IMR-90 (cell line): Measurements from ENCODE around the gene SAMD15. TPM values are rescaled to one million over a fixed set of nuclear protein-coding genes. Genes with fewer than 3 reads are reported as not detected.

ENCODE experiments used
- ATAC-seq: fragments of 200-7000 bp; cut with Tn5 transposase; 2 replicates; pipeline ENCODE4 v1.9.1; 2020; ENCODE audit warnings: low read depth, mild to moderate bottlenecking, moderate library complexity
- BruUV-seq: library from RNA; stranded (reverse); fragments of 400-500 nt; replicated peaks from 2 replicates; lab custom pipeline; 2021; lab: Mats Ljungman, UMichigan
- CTCF ChIA-PET: fragments of 300-600 bp; formaldehyde crosslinking; extraction: SDS; loops from one replicate; lab custom pipeline; 2021; ENCODE audit warnings: antibody characterized with exemption; lab: Yijun Ruan, JAX
- POLR2A ChIA-PET: fragments of 300-600 bp; sonication (Branson Sonifier 250); formaldehyde crosslinking; loops from one replicate; lab custom pipeline; 2022; ENCODE audit warnings: antibody characterized with exemption; ENCODE audit not compliant: unreplicated experiment; lab: Charles Lee
- DNase-seq: peaks from one replicate; pipeline ENCODE4 v3.0.0; 2013
- H2AFZ ChIP-seq: replicated peaks from 2 replicates; pipeline ENCODE3; 2013; ENCODE audit warnings: low read length, mild to moderate bottlenecking; ENCODE audit not compliant: poor library complexity
- H2AK5ac ChIP-seq: 2 replicates; pipeline ENCODE4 v1.6.1; 2013; ENCODE audit warnings: low read depth, low read length, inconsistent platforms
- H2AK9ac ChIP-seq: replicated peaks from 2 replicates; pipeline ENCODE3; 2013; ENCODE audit warnings: mild to moderate bottlenecking, low read depth, low read length, moderate library complexity; ENCODE audit not compliant: poor library complexity
- H2BK120ac ChIP-seq: 2 replicates; pipeline ENCODE4 v1.6.1; 2013; ENCODE audit warnings: low read depth, low read length, inconsistent platforms
- H2BK15ac ChIP-seq: 3 replicates; pipeline ENCODE4 v1.6.1; 2013; ENCODE audit warnings: low read depth, low read length, inconsistent platforms
- H2BK20ac ChIP-seq: 2 replicates; pipeline ENCODE4 v1.6.1; 2013; ENCODE audit warnings: low read depth, mild to moderate bottlenecking, inconsistent platforms, low read length, moderate library complexity
- H2BK5ac ChIP-seq: 2 replicates; pipeline ENCODE4 v1.6.1; 2013; ENCODE audit warnings: mild to moderate bottlenecking, low read depth, low read length, inconsistent platforms; ENCODE audit not compliant: poor library complexity, severe bottlenecking
- H3K14ac ChIP-seq: replicated peaks from 2 replicates; pipeline ENCODE4 v1.6.1; 2013; ENCODE audit warnings: low read depth, low read length, inconsistent platforms
- H3K18ac ChIP-seq: 2 replicates; pipeline ENCODE4 v1.6.1; 2013; ENCODE audit warnings: low read depth, low read length, control low read depth
- H3K23ac ChIP-seq: 2 replicates; pipeline ENCODE4 v1.6.1; 2013; ENCODE audit warnings: low read depth, low read length, inconsistent platforms
- H3K27ac ChIP-seq: 2 replicates; pipeline ENCODE4 v1.5.1; 2013; ENCODE audit warnings: mild to moderate bottlenecking, control low read depth, low read length; ENCODE audit not compliant: insufficient read depth
- H3K27me3 ChIP-seq: 2 replicates; pipeline ENCODE4 v1.6.1; 2013; ENCODE audit warnings: low read length; ENCODE audit not compliant: control insufficient read depth, insufficient read depth
- H3K36me3 ChIP-seq: 2 replicates; pipeline ENCODE4 v1.6.1; 2013; ENCODE audit warnings: low read length, mixed read lengths; ENCODE audit not compliant: control insufficient read depth, insufficient read depth
- H3K4ac ChIP-seq: 2 replicates; pipeline ENCODE4 v1.6.1; 2013; ENCODE audit warnings: low read depth, low read length, inconsistent platforms
- H3K4me1 ChIP-seq: 2 replicates; pipeline ENCODE4 v1.6.1; 2013; ENCODE audit warnings: low read length, mixed read lengths; ENCODE audit not compliant: control insufficient read depth, insufficient read depth
- H3K4me2 ChIP-seq: 2 replicates; pipeline ENCODE4 v1.6.1; 2013; ENCODE audit warnings: low read depth, mild to moderate bottlenecking, control low read depth, low read length, moderate library complexity
- H3K4me3 ChIP-seq: 2 replicates; pipeline ENCODE4 v1.5.1; 2013; ENCODE audit warnings: low read depth, mild to moderate bottlenecking, control low read depth, low read length, moderate library complexity; ENCODE audit not compliant: insufficient read depth
- H3K56ac ChIP-seq: 2 replicates; pipeline ENCODE4 v1.6.1; 2013; ENCODE audit warnings: low read length, inconsistent platforms; ENCODE audit not compliant: insufficient read depth; ENCODE audit errors: extremely low read depth
- H3K79me1 ChIP-seq, 2 experiments: 2 replicates each; pipeline ENCODE4 v1.6.1; 2013; ENCODE audit warnings: low read length in 2 of 2, inconsistent platforms in 1 of 2, low read depth in 1 of 2
- H3K9ac ChIP-seq: 2 replicates; pipeline ENCODE4 v1.6.1; 2013; ENCODE audit warnings: low read depth, low read length, control low read depth
- H3K9me1 ChIP-seq: 2 replicates; pipeline ENCODE4 v1.6.1; 2013; ENCODE audit warnings: low read length, inconsistent platforms; ENCODE audit not compliant: insufficient read depth
- H3K9me3 ChIP-seq: 2 replicates; pipeline ENCODE4 v1.6.1; 2013; ENCODE audit warnings: low read length; ENCODE audit not compliant: control insufficient read depth, insufficient read depth
- H4K20me1 ChIP-seq: 2 replicates; pipeline ENCODE4 v1.6.1; 2013; ENCODE audit warnings: low read length, inconsistent platforms; ENCODE audit not compliant: insufficient read depth
- H4K5ac ChIP-seq: 2 replicates; pipeline ENCODE4 v1.6.1; 2013; ENCODE audit warnings: mild to moderate bottlenecking, low read depth, low read length, control low read depth
- H4K8ac ChIP-seq, 2 experiments: 2 replicates each; pipeline ENCODE4 v1.6.1; 2013; ENCODE audit warnings: low read depth in 2 of 2, low read length in 2 of 2, control low read depth in 1 of 2, inconsistent platforms in 1 of 2
- H4K91ac ChIP-seq: 2 replicates; pipeline ENCODE4 v1.6.1; 2013; ENCODE audit warnings: low read depth, low read length, inconsistent platforms; ENCODE audit not compliant: insufficient read depth
- BHLHE40 ChIP-seq: fragments of 150-350 bp; IDR thresholded peaks from 2 replicates; pipeline ENCODE4 v1.6.1; 2016; ENCODE audit warnings: mild to moderate bottlenecking, low read depth, low read length
- FOS ChIP-seq: fragments of 150-350 bp; IDR thresholded peaks from 2 replicates; pipeline ENCODE4 v1.6.1; 2016; ENCODE audit warnings: low read depth, low read length
- MAFK ChIP-seq: IDR thresholded peaks from 2 replicates; pipeline ENCODE4 v1.6.1; 2012; ENCODE audit warnings: low read depth, low read length, improper control_type of control experiment
- RCOR1 ChIP-seq: IDR thresholded peaks from 2 replicates; pipeline ENCODE4 v1.6.1; 2012; ENCODE audit warnings: mild to moderate bottlenecking, low read length, improper control_type of control experiment; ENCODE audit not compliant: insufficient replicate concordance
- USF2 ChIP-seq: fragments of 150-350 bp; IDR thresholded peaks from 2 replicates; pipeline ENCODE4 v1.6.1; 2017; ENCODE audit warnings: mild to moderate bottlenecking, antibody characterized with exemption, low read length, low read depth
- WGBS, 2 experiments: methylation state at CpG; one replicate each; pipeline versions ENCODE4 v1.1.5 to v1.1.7; 2013; ENCODE audit warnings: missing lambda C conversion rate in 2 of 2; ENCODE audit not compliant: insufficient read length in 1 of 2; ENCODE audit errors: extremely low coverage in 2 of 2; 5-methylcytosine and 5-hydroxymethylcytosine counted together
- dilution Hi-C: fragments of 300-500 bp; cut with HindIII; formaldehyde crosslinking; loops from one replicate; pipeline ENCODE4 v1.14.3; 2018; ENCODE audit warnings: low sequenced_read_pairs; ENCODE audit not compliant: unreplicated experiment
- in situ Hi-C: fragments of 300-500 bp; cut with MboI; formaldehyde crosslinking; loops from 3 replicates; pipeline ENCODE4 v1.14.3; 2019; ENCODE audit warnings: low sequenced_read_pairs, inconsistent platforms, mixed read lengths
- intact Hi-C: fragments of 100-400 bp; cut with micrococcal nuclease; formaldehyde crosslinking; loops from 2 replicates; pipeline ENCODE4 v1.10.0; 2022
- polyA plus RNA-seq, 3 experiments: library from polyadenylated mRNA; depleted of rRNA; stranded (reverse); fragments of >200 nt; gene quantifications; 2 replicates each; pipeline ENCODE4 v1.2.3, GENCODE V29; 2012; ENCODE audit warnings: low replicate concordance in 1 of 3
- total RNA-seq: library from RNA; depleted of rRNA; stranded (reverse); fragments of >200 nt; gene quantifications from 2 replicates; pipeline ENCODE4 v1.2.3, GENCODE V29; 2012

Gene SAMD15
- total and polyA plus RNA-seq, 2 of the 4 experiments (the other 2 are of a cell fraction), result 0.68 to 1.3 TPM

- 0% methylated on average over 1 of the region's 4 CpGs; no CpG with 5 or more reads in 1 of the 2 experiments for WGBS, 2 experiments
Measured at GRCh38 chr14:77372304-77372841, 4.8 kb upstream of the SAMD15 start.

More at GRCh38 chr14:77372304-77372841, 4.8 kb upstream of the SAMD15 start:
- peak; percentile 88 for DNase-seq
- ChIA-PET POLR2A (no interaction called here), CTCF (no interaction called here)
- Histone ChIP-seq H3K27me3 (peaks cover 6% of the 10 kb centered on the region), H4K5ac (no peak overlapping the region), H3K79me1 (peaks cover 7 to 13% of the 10 kb centered on the region in 2 experiments; a peak in 3 of 4 replicates), H3K27ac (no peak overlapping the region), H3K36me3 (no peaks in the 10 kb centered on the region), H3K9me1 (peaks cover 3% of the 10 kb centered on the region), H3K23ac (no peak overlapping the region), H3K4me1 (no peaks in the 10 kb centered on the region), H3K18ac (no peak overlapping the region), H4K8ac (no peak overlapping the region), H3K4me2 (peak overlapping the region; percentile 47), H3K56ac (no peak overlapping the region), H3K4ac (no peak overlapping the region), H2AK9ac (no peak overlapping the region), H2BK20ac (no peak overlapping the region), H2AFZ (no peak overlapping the region), H4K20me1 (peaks cover 6% of the 10 kb centered on the region; the same call in 1 of the 2 replicates), H2BK120ac (no peak overlapping the region), H4K91ac (no peak overlapping the region), H3K9me3 (no peaks in the 10 kb centered on the region), H3K4me3 (no peak overlapping the region), H3K9ac (no peak overlapping the region), H2BK15ac (no peak overlapping the region), H2AK5ac (no peak overlapping the region), H2BK5ac (no peak overlapping the region), H3K14ac (no peak overlapping the region)
- BruUV-seq, result no TSS peak
- dilution Hi-C loops, result no loop called here
- intact Hi-C loops, result no loop called here
- in situ Hi-C loops, result no loop called here
- peak; percentile 18 for ATAC-seq
- TF ChIP-seq BHLHE40, result peak; percentile 64; the same call in 1 of the 2 replicates
- TF ChIP-seq USF2, result peak; percentile 70
- TF ChIP-seq MAFK, result peak; percentile 9; the same call in 1 of the 2 replicates
- peak; percentile 51 for TF ChIP-seq FOS
- no peak for TF ChIP-seq RCOR1
